Globus pallidus (tissue), 1 donor: ENCODE results near the gene WNK1.
"Not testable (repeated sequence)": the region's sequence is repeated elsewhere in the genome, so short reads cannot be mapped to it uniquely, and the experiment has no call there.

Source experiments
- DNase-seq: peaks from one replicate; pipeline ENCODE4 v3.0.0-alpha.2; 2015; ENCODE audit warnings: low spot score

WNK1 gene

DNA sequence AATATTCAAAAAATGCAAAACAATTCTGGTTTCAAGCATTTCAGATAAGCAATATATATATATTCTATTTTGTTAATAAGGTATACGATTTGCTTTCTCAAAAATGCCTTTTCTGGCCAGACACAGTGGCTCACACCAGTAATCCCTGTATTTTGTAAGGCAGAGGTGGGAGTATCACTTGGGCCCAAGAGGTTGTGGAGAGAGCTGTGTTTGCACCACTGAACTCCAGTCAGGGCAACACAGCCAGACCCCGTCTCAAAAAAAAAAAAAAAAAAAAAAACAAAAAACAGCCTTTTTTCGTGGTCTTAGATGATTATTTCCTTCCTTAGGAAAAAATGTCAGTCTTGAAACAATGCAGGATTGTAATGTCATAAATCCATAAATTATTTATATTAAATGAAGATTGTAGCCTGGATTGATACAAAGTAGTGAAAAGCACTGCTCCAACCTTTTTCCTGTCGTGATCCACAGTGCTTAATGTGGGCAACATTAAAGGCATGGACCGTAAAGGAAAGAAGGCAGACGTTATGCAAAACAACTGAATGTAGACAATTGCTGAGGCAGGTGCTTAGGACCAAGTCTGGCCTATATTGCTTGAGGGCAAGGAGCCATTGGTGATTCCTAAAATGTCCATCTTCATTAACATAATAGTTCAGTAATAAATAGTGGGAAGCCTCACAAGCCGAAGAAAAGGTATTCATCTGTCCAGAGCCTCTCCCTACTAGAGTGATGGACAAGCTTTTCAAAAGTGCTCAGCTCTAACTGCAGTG lies 160.3 kb downstream of the WNK1 start:
- DNase-seq: no peak

DNA sequence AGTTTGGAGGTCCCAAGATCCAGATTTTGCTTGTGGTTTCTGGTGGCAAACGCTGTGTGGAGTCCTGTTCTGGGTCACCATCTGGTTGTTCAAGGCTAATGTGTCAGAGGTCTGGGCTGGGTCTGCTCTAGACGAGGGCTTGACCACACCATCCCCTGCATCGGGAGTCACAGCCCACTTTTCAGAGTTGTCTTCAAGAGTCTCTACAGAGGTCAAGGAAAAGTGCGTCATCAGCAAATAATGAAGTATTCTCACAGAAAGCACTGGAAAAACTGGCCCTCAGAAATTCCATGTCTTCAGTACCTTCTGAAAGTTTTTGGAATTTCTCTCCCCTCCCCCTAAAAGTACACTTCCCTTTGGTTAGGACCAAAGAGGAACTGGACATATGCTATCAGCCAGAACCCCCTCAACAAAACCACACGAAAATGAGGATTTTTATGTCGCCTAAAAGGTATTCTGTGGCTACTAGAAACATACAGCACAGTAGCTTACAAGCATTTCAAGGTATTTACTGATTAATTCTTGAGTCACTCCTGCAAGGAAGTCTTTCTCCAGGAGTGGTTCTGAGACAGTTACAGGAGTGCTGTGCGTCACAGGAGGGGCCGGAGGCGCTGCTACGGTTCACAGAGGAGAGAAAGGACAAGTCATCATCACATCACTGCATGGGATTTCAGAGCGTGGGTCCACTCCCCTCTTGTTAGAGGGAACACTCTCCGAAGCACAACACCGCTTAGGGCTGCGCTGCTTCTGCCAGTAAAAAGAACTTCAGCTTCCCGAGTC lies 161.7 kb downstream of the WNK1 start:
- DNase-seq: no peak

DNA sequence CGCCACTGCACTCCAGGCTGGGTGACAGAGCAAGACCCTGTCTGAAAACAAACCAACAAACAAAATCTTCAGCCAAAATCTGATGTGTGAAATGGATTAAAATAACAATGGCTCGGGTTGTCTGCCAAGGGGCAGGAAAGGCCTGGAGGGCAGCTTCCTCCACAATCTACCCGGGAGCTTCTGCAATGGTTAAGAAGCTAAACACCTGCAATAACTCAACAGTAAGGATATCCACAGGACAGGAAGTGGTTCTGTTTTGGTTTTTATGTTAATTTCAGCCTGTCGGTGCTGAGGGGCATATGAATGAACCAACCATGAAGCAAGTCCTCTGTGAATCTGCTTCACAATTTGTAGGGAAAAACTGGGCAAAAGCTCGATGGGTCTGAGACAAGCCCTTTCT lies 162.7 kb downstream of the WNK1 start:
- no peak for DNase-seq

DNA sequence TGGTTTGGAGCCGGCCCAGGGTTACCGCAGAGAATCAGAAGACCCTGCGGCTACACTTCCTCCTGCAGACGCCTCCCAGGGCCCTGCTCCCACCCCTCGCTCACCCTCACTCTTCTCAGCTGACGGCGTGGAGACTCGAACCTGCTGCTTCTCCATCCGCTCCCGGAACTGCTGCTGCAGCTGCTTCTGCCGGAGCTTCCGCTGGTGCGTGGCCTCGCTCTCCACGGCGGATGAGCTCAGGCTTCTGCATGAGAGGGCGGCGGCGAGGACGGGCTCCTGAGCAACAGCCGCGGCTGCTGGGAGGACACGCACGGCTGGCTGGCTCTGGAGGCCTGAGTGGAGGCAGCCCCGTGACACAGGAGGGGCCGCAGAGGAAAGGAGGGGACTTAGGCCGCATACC lies 163.9 kb downstream of the WNK1 start:
- DNase-seq: no peak

- no peak for DNase-seq
These were observed 164.5 kb downstream of the WNK1 start for GRCh38 chr12:916712-917445.

DNA sequence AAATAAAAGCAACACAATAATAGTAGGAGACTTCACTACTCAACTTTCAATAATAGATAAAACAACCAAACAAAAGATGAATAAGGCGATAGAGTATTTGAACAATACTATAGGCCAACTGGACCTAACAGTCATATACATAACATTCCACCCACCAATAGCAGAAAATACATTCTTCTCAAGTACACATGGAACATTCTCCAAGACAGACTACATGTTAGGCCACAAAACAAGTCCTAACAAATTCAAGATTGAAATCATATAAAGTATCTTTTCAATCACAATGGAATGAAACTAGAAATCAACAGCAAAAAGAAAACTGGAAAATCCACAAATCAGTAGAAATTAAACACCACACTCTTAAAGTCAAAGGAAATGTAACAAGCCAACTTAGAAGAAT lies 168.3 kb downstream of the WNK1 start:
- no peak for DNase-seq

DNA sequence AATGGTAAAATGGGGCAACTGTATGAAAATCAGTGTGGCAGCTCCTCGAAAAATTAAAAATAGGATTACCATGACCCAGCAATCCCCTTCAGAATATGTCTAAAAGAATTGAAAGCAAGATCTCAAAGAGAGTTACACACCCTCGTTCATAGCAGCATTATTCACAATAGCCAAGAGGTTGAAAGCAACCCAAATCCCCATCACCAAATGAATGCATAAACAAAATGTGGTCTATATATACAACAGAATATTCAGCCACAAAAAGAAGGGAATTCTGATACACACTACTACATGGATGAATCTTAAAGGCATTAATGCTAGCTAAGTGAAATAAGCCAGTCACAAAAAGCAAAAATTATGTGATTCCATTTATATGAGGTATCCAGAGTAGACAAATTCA lies 169.9 kb downstream of the WNK1 start:
- no peak for DNase-seq

DNA sequence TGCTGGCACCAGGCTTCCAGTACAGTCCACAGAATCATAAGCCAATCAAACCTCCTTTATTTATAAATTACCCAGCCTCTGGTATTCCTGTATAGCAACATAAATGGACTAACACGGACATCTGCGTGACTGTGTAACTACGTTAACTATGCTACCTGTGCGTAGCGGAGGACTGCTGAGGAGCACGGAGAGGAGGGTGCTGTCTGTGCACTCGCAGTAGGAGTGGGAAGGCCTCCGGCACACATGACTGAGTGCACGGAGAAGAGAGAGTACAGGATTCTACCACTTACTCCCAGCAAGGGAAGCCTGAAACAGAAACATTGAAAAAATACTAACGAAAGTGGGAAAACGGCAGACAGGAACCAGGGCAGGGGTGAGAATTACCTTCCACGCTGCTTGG lies 174.3 kb downstream of the WNK1 start:
- DNase-seq: no peak

DNA sequence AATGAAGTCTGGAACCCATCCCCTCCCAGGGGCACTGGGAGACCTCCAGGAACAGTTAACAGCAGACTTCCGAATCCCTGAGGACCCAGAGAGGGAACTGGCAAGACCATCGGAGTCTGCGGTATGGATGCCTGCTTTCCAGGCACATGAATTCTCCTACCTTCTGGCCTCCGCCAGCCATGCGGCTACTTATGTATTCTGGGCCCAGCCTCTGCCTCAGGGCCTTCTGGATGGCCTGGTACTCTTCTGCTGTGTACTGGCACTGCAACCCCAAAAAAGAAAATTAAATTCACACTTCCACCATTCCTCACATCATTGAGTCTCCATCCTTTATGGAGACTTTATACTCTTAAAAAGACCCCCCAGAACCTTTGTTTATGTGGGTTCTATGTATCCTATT lies 178.7 kb downstream of the WNK1 start:
- no peak for DNase-seq

DNA sequence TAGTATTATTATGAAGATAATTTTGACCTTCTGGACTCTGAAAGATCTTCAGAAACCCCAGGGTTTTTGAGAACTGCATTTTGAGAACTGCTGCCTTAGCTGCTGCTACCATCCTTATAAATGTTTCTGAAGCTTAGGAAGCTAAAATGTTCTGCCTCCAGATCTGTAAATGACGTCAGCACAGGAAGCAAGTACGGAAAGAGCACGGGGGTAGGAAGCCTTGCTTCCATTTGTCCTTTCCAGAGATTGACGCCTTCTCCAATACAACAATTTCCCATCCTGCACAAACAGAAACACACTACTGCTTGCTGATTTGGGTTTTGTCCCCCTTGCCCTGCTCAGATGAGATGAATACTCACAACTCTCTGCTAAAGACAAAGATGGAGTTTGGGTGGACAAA lies 179.2 kb downstream of the WNK1 start:
- no peak for DNase-seq

- not testable (repeated sequence) for DNase-seq
These were observed 183.5 kb downstream of the WNK1 start for GRCh38 chr12:935891-936290.

DNA sequence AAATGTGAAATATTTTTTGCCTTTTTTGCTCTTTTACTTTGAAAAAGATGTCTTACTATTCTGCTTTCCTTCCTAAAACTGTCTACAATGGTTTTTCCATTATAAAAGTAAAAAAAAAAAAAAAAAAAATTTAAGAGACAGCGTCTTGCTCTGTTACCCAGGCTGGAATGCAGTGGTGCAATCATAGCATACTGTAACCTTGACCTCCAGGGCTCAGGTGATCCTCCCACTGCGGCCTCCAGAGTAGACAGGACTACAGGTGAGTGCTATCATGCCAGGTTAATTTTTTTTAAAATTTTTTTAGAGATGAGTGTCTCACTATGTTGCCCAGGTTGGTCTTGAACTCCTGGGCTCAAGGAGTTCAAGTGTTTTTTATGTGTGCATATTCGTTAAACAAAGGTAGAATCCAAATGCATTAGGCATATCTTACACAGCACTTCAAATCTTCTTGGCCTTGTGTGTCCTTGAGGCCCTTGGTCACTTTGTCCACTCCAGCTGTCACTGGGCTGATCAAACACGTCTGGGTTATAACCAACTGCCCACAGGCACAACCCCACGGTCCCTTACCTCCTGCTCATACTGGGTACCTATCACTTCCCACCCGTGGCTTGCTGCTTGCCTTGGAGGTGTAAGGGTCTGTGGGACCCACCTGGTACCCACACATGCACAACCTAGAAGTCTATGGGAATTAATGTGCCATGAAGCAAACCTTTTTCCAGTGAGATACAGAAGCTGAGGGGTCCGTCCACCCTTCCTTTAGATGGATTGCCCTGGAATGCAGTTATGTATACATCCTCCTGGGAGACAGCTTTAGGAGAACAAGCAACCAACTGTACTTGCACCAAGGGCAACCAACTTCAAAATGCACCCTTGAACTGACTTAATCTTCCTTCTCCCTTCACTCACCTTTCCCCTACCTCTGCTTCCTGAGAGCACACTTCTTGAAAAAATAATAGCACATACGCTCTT lies 184.3 kb downstream of the WNK1 start:
- no peak for DNase-seq

DNA sequence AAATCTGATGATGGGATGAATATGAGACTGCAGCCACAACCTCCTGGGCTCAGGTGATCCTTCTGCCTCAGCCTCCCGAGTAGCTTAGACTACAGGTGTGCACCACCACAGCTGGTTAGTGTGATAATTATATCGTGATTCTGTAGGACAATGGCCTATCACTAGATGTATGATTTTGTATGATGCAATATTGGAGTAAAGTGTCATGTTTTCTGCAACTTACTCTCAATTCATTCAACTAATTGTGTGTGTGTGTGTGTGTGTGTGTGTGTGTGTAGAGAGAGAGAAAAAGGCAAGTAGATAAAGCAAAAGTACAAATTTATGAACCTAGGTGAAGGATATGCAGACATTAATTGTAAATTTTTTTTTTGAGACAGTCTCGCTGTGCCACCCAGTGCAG lies 186.4 kb downstream of the WNK1 start:
- DNase-seq: no peak

GRCh38 chr12:943051-943450 lies 190.7 kb downstream of the WNK1 start:
- no peak for DNase-seq

GRCh38 chr12:944211-944610 lies 191.8 kb downstream of the WNK1 start:
- DNase-seq: no peak

DNA sequence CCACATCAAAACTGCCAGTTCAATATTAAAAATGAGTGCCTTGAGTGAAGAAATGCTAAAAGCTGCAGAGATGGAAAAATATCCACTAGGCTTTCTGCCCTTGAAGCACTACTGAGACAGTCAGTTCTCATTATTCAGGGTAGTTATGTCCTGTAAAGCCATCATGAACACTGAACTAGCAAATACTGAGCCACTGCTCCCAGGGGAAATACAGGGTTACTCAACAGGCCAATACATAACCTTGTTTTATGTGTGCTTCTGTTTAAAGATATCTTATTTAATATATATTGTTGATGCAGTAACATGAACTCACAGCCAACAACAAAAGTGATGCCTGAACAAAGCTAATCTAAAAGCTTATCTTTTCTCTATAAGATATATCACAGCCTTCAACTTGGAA lies 193.8 kb downstream of the WNK1 start:
- no peak for DNase-seq

DNA sequence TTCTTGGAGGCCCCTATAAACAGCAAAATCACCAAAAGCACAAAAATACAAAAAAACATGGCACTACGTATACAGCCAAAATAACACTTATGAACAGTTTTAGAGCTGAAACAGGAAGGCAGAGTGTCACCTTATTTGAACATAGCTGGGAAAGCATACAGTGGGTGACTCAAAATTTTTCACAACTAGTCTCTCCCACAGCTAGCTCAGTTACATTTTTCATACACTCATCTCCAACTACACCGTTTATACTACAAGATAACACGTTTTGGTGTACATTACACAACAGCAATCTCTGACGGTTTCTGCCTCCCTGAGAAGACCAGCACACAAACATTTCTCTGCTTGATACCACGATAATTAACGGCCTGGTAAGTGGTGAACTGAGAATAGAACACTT lies 194.3 kb downstream of the WNK1 start:
- DNase-seq: no peak

DNA sequence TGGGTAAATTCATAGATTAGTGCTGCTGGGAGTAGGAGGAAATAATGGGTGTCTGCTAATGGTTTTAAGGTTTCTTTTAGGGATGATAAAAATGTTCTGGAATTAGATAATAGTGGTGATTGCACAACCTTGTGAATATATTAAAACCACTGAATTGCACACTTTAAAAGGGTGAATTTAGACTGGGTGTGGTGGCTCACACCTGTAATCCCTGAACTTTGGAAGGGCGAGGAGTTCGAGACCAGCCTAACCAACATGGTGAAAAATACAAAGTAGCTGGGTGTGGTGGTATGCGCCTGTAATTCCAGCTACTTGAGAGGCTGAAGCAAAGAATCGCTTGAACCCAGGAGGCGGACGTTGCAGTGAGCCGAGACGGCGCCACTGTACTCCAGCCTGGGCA lies 195.9 kb downstream of the WNK1 start:
- no peak for DNase-seq

GRCh38 chr12:949453-950191 lies 197.2 kb downstream of the WNK1 start, which contains the start of gene RAD52:
Gene RAD52 (minus strand): TSS chr12:949694. CDS start chr12:933058, 16,636 bp downstream.
- peak; percentile 98 for DNase-seq

DNA sequence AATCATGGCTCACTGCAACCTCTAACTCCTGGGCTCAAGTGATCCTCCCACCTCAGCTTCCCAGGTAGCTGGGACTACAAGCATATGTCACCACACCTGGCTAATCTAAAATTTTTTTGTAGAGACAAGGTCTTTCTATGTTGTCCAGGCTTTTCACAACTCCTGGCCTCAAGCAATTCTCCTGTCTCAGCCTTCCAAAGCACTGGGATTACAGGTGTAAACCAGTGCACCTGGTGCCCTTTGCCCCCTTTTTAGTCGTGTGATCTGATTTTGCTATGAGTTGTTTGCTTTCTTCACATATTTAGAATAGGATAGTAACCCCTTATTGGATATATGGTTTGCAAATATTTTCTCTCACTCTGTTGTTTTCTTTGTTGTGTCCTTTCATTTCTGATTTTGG lies 198.8 kb downstream of the WNK1 start:
- DNase-seq: no peak

DNA sequence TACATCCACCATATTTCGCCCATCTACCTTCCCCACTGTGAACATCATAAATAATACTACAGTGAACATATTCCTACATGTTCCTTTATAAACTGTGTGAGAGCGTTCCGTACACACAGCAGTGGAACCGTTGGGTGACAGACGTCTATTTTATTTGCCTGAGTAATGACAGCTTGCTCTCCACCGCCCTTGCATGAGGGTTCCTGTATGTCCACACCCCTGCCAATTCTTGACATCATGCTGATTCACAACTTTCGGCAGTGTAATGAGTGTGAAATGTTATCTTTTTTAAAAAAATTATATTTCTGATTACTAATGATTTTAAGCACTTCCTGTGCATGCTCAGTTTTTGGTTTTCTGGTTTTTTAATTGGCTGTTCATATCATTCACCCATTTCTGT lies 201.4 kb downstream of the WNK1 start:
- no peak for DNase-seq
